ENCODE measurements around the gene SVOP.

- TF ChIP-seq, protein P1, sequence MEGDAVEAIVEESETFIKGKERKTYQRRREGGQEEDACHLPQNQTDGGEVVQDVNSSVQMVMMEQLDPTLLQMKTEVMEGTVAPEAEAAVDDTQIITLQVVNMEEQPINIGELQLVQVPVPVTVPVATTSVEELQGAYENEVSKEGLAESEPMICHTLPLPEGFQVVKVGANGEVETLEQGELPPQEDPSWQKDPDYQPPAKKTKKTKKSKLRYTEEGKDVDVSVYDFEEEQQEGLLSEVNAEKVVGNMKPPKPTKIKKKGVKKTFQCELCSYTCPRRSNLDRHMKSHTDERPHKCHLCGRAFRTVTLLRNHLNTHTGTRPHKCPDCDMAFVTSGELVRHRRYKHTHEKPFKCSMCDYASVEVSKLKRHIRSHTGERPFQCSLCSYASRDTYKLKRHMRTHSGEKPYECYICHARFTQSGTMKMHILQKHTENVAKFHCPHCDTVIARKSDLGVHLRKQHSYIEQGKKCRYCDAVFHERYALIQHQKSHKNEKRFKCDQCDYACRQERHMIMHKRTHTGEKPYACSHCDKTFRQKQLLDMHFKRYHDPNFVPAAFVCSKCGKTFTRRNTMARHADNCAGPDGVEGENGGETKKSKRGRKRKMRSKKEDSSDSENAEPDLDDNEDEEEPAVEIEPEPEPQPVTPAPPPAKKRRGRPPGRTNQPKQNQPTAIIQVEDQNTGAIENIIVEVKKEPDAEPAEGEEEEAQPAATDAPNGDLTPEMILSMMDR (IDR thresholded peaks at IDR 0.05), result no peak
- TF ChIP-seq POLR2AphosphoS5 (IDR thresholded peaks at IDR 0.05), result no peak
- TF ChIP-seq EP300 (IDR thresholded peaks at IDR 0.05), result no peak
- no peak for TF ChIP-seq POLR2A (IDR thresholded peaks at IDR 0.05)
These were observed 55.0 kb downstream of the SVOP start for GRCh38 chr12:108965886-108966285.
